RWPE2 (cell line): Measurements from ENCODE around the gene EPG5.

Source experiments
- ATAC-seq: fragments of 200-7000 bp; cut with Tn5 transposase; 3 replicates; pipeline ENCODE4 v1.9.1; 2021; ENCODE audit warnings: low read depth
- DNase-seq: peaks from one replicate; pipeline ENCODE4 v3.0.0-alpha.2; 2020; ENCODE audit warnings: low spot score
- H3K27ac ChIP-seq: fragments of 450-650 bp; 2 replicates; pipeline ENCODE4 v1.5.1; 2017; ENCODE audit warnings: mild to moderate bottlenecking; ENCODE audit not compliant: poor library complexity, severe bottlenecking
- H3K27me3 ChIP-seq: fragments of 250-450 bp; sonication (Bioruptor Pico); 2 replicates; pipeline ENCODE4 v1.5.1; 2021; ENCODE audit warnings: mild to moderate bottlenecking, moderate library complexity; ENCODE audit not compliant: insufficient read depth, poor library complexity, severe bottlenecking
- H3K36me3 ChIP-seq: fragments of 250-450 bp; sonication (Bioruptor Pico); 2 replicates; pipeline ENCODE4 v1.5.1; 2020; ENCODE audit warnings: low read depth, mild to moderate bottlenecking, moderate library complexity
- H3K4me1 ChIP-seq: fragments of 250-450 bp; sonication (Bioruptor Pico); 2 replicates; pipeline ENCODE4 v1.5.1; 2021; ENCODE audit warnings: mild to moderate bottlenecking, moderate library complexity; ENCODE audit not compliant: insufficient read depth, poor library complexity, severe bottlenecking
- H3K4me3 ChIP-seq: fragments of 250-450 bp; sonication (Bioruptor Pico); 2 replicates; pipeline ENCODE4 v1.5.1; 2021; ENCODE audit warnings: mild to moderate bottlenecking, moderate library complexity; ENCODE audit not compliant: severe bottlenecking
- H3K9me3 ChIP-seq: fragments of 250-450 bp; sonication (Bioruptor Pico); 2 replicates; pipeline ENCODE4 v1.5.1; 2021; ENCODE audit warnings: mild to moderate bottlenecking, moderate library complexity; ENCODE audit not compliant: severe bottlenecking
- TF ChIP-seq, protein P1 (sequence below): fragments of 450-650 bp; IDR thresholded peaks from one replicate; pipeline ENCODE4 v1.5.1; 2017; ENCODE audit warnings: mild to moderate bottlenecking, moderate library complexity; ENCODE audit not compliant: poor library complexity, severe bottlenecking

EPG5 gene

DNA sequence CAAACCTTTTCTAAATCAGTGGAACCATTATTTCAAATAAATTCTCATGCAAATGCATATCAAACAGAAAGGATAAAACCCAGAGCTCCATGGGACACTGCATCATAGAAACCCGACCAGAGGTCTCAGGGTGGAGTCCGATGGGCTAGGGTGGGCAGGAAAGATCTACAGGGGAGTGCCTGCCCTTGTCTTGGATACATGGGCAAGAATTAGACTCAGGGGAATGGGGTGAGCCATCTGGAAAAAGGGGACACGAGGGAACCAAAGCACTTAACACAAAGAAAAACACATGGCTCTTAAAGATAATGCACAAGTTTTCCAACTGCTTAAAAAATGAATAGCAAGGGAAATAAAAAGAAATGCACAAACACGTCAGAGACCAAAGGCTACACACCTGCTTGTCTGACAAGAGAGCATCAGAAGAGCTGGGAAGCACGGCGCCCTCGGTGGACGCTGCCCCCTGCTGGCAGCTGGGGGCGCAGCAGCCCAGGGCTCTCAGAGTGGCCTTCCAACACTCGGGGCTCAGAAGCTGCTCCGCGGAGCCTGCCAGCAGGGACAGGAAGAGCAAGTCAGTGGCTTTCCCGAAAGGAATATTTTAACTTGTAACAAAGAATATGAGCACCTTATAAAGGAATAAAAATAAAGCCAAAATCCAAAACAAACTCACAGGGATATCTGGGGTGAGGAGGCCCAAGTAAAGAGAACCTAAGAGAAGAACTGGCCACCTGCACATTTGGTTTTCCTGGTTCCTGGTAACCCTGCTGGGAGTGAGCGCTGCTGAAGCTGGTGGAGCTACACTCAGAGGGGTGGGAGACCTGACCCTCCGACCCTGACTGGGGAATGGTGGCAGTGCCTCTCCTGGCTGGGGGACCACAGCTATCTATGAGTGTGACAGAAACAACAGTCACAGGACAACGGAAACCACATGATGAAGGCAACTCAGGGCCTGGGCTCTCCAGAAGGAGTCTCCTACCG lies 87.2 kb downstream of the EPG5 start:
- Histone ChIP-seq H3K9me3 (no peaks in the 10 kb centered on the region), H3K36me3 (peaks cover 67% of the 10 kb centered on the region), H3K4me1 (no peaks in the 10 kb centered on the region), H3K27ac (no peak overlapping the region), H3K27me3 (no peaks in the 10 kb centered on the region), H3K4me3 (no peak overlapping the region)
- DNase-seq (no peak), ATAC-seq (peak; percentile 83)
- TF ChIP-seq, protein P1, sequence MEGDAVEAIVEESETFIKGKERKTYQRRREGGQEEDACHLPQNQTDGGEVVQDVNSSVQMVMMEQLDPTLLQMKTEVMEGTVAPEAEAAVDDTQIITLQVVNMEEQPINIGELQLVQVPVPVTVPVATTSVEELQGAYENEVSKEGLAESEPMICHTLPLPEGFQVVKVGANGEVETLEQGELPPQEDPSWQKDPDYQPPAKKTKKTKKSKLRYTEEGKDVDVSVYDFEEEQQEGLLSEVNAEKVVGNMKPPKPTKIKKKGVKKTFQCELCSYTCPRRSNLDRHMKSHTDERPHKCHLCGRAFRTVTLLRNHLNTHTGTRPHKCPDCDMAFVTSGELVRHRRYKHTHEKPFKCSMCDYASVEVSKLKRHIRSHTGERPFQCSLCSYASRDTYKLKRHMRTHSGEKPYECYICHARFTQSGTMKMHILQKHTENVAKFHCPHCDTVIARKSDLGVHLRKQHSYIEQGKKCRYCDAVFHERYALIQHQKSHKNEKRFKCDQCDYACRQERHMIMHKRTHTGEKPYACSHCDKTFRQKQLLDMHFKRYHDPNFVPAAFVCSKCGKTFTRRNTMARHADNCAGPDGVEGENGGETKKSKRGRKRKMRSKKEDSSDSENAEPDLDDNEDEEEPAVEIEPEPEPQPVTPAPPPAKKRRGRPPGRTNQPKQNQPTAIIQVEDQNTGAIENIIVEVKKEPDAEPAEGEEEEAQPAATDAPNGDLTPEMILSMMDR = peak; percentile 97

DNA sequence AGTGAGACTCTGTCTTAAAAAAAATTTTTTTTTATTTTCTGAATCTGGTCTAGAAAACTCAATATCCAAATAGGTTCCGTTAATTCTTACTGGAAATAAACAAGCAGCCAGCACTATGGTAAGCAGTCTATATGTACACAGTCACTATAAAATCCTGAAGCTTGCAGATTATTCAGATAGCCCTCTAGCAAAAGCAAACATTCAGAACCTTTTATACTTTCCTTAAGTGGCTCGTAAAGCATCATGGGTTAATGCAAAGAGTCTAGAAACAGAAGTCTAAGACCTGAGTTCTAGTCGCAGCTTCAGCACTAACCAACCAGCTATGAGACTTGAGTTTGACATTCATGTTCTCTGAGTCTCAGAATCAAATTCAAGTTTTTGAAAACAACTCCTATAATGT lies 89.7 kb downstream of the EPG5 start:
- Histone ChIP-seq H3K4me1 (no peaks in the 10 kb centered on the region), H3K4me3 (no peak overlapping the region), H3K9me3 (no peaks in the 10 kb centered on the region), H3K27me3 (no peaks in the 10 kb centered on the region), H3K36me3 (peaks cover 66% of the 10 kb centered on the region), H3K27ac (no peak overlapping the region)
- TF ChIP-seq, protein P1 = no peak
- no peak for ATAC-seq
- no peak for DNase-seq

DNA sequence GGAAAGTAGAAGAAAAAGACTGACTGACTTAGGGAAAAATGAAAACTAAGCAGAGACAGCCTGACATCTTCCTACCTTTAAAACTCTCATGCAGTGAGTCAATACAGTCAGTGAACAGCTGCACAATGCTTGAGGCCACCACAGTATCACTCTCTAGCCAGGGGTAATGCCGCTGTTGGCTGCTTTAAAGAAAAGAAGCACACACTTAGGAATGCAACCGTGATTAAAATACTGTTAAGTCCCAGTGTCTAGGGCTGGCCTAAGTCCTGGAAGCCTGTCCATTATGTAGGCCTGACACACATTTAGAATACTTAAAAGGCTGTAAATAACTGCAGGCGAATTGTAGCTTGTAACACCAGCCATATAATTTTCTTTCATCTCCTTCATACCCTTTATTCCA lies 91.0 kb downstream of the EPG5 start:
- TF ChIP-seq, protein P1 = no peak

DNA sequence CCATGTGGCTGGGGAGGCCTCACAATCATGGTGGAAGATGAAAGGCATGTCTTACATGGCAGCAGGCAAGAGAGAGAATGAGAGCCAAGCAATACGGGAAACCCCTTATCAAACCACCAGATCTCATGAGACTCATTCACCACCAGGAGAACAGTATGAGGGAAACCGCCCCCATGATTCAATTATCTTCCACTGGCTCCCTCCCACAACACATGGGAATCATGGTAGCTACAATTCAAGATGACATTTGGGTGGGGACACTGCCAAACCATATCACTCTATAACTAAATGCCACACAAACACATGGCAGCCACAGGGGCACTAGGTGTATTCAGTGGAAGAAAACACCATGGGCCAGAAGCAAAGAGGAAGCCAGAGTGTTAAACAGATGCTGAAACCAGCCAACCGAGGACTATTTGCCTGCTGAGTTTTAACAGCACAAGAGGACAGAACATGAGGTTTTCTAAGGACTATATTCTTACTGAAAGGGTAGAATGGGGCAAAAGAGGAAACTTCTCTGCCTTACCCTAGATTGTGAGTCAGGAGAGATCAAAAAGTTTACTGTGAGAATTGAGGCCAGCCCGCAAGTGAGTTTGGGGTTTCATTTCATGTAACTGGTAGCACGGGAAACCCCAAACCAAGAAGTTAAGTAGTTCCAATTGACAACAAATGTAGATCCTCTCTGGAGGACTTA lies 92.5 kb downstream of the EPG5 start:
- H3K36me3 ChIP-seq = peaks cover 73% of the 10 kb centered on the region

More for the DNA sequence above, 91.0 kb downstream of the EPG5 start:
- H3K36me3 ChIP-seq = peaks cover 65% of the 10 kb centered on the region
- DNase-seq (no peak), ATAC-seq (no peak)
- H3K9me3 ChIP-seq = no peaks in the 10 kb centered on the region
- peaks cover 12% of the 10 kb centered on the region for H3K4me1 ChIP-seq
- H3K27me3 ChIP-seq = no peaks in the 10 kb centered on the region
- no peak overlapping the region for H3K4me3 ChIP-seq
- no peak overlapping the region for H3K27ac ChIP-seq

More for the DNA sequence above, 92.5 kb downstream of the EPG5 start:
- DNase-seq (no peak), ATAC-seq (no peak)
- H3K4me1 ChIP-seq = peaks cover 12% of the 10 kb centered on the region
- H3K9me3 ChIP-seq = no peaks in the 10 kb centered on the region
- TF ChIP-seq, protein P1 = no peak
- H3K27ac ChIP-seq = no peak overlapping the region
- H3K4me3 ChIP-seq = no peak overlapping the region
- no peaks in the 10 kb centered on the region for H3K27me3 ChIP-seq
